ENCODE measurements around the gene FAM181A.

FAM181A gene

GRCh38 chr14:93978735-93979134 is 51.6 kb downstream of the FAM181A start:
- no peak for DNase-seq (ENCODE audit: low spot score)

Data from kidney tubule cell (primary cell).